Aorta (tissue), 5 donors: Measurements from ENCODE around the gene SAMD1. TPM values are rescaled to one million over a fixed set of nuclear protein-coding genes. Genes with fewer than 3 reads are reported as not detected.

Experiments
- ATAC-seq: fragments of 200-7000 bp; cut with Tn5 transposase; one replicate; pipeline ENCODE4 v1.9.1; 2022; ENCODE audit warnings: moderate library complexity; ENCODE audit not compliant: low FRiP score
- DNase-seq, 2 donors: peaks; one replicate each; pipeline ENCODE4 v3.0.0-alpha.2; 2020
- H3K27ac ChIP-seq, 2 donors: one replicate each; pipeline ENCODE4 v1.5.1; 2013; ENCODE audit warnings: low read length in 2 of 2, mild to moderate bottlenecking in 2 of 2, moderate library complexity in 2 of 2, control low read depth in 1 of 2, inconsistent platforms in 1 of 2, low read depth in 1 of 2
- H3K27me3 ChIP-seq, 2 donors: one replicate each; pipeline ENCODE4 v1.6.1; 2013; ENCODE audit warnings: control low read depth in 1 of 2, low read length in 1 of 2, mild to moderate bottlenecking in 1 of 2, moderate library complexity in 1 of 2; ENCODE audit not compliant: insufficient read depth in 2 of 2, control insufficient read depth in 1 of 2
- H3K36me3 ChIP-seq, 2 donors: one replicate each; pipeline ENCODE4 v1.6.1; 2013; ENCODE audit warnings: control low read depth in 1 of 2, low read length in 1 of 2, mild to moderate bottlenecking in 1 of 2; ENCODE audit not compliant: insufficient read depth in 2 of 2, control insufficient read depth in 1 of 2
- H3K4me1 ChIP-seq, 2 donors: one replicate each; pipeline ENCODE4 v1.6.1; 2013; ENCODE audit warnings: low read length in 2 of 2, control low read depth in 1 of 2, mild to moderate bottlenecking in 1 of 2, moderate library complexity in 1 of 2; ENCODE audit not compliant: insufficient read depth in 2 of 2, control insufficient read depth in 1 of 2
- H3K4me3 ChIP-seq, 2 donors: one replicate each; pipeline ENCODE4 v1.5.1; 2013; ENCODE audit warnings: low read length in 2 of 2, control low read depth in 1 of 2, mild to moderate bottlenecking in 1 of 2
- H3K9me3 ChIP-seq: one replicate; pipeline ENCODE4 v1.6.1; 2013; ENCODE audit warnings: mild to moderate bottlenecking, low read length; ENCODE audit not compliant: control insufficient read depth
- WGBS, 2 donors: extraction: QIAGEN DNeasy Blood & Tissue Kit; methylation state at CpG; one replicate each; pipeline ENCODE4 v1.1.7; 2013; 5-methylcytosine and 5-hydroxymethylcytosine counted together
- intact Hi-C, 2 donors: fragments of 100-400 bp; cut with DNase I; formaldehyde crosslinking; loops; one replicate each; pipeline versions ENCODE4 v1.14.2 to v1.15.0; 2022
- polyA plus RNA-seq, 2 donors: library from polyadenylated mRNA; stranded (reverse); fragments of 200-250 nt; gene quantifications; one replicate each; pipeline ENCODE4 v1.2.3, GENCODE V29; 2013
- total RNA-seq, 2 donors: library from RNA; stranded (reverse); fragmentation: NEBNext Ultra II Directional; extraction: Animal tissue kit (Norgen Biotek cat#: 25700); gene quantifications; one replicate each; pipeline ENCODE4 v1.2.1, GENCODE V29; 2021
- donor health status: healthy with polysubstance abuse.
- donor health status: Bipolar disorder and iron deficiency.
- donor health status: DM: no; HTN: no; CAD: no.
- donor health status: DM: no; HTN: no; CAD: no.
- donor health status: DM: yes; HTN: yes; CAD: no.

The SAMD1 gene
- total and polyA plus RNA-seq, 4 donors, result 27.4 to 32.9 (median 28.3) TPM

DNA sequence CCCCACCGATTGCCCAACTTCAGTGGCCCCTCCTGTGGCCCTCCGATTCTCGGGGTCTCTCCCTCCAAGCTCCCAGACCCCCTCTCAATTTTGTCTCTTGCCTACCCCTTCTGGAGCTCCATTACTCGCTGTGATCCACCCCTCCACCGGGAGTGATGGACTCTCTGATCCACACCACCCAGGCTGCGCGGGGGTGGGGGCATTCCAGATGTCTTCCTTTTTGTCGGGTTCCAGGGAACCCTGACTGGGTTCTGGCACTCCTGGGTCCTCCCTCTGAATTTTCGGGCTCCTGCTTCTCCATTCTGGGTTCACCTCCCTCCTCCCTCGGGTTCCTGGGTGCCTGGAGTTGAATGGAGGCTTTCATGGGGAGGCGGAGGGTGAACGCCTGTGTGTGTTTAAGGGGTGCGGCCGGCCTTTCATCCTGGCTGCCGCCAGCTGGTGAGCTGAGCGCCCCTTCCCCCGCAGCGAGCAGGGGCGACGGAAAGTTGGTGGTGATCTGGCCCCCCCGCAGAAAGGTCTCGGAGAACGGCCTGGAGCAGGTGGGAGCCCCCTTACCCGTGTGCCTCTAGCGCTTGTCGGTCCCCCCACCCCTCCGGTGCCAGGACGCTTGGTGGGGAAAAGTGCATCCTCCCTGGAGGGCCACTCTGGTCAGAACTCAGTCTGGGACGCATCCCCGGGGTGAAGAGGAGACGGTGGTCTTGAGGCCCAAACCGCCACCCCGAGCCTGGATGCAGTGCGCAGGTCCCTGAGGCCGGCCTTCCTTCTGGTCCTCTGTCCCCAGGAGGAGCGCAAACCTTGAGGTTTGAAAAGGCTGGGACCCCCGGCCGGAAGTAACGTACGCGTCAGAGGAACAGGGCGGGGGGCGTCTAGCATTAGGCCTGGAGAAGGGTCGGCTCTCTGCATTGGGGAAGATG is 16.4 kb downstream of the SAMD1 start:
- ATAC-seq, result peak; percentile 30
- Histone ChIP-seq H3K4me1 (no peaks in the 10 kb centered on the region), H3K27ac (peak overlapping the region; percentile 30 to 69), H3K4me3 (peak overlapping the region; percentile 29 to 52), H3K27me3 (no peaks in the 10 kb centered on the region), H3K9me3 (no peaks in the 10 kb centered on the region), H3K36me3 (no peaks in the 10 kb centered on the region)
- no peak for DNase-seq
- WGBS, 2 donors, result 1% methylated on average over 42 to 44 of the region's 44 CpGs
- intact Hi-C loops, result loop anchor here (1.0 to 10.0 kb wide), 3 partner anchors 193 to 299 kb away; partner anchors contain the start of gene C19orf53 (in 1 of the 2)

DNA sequence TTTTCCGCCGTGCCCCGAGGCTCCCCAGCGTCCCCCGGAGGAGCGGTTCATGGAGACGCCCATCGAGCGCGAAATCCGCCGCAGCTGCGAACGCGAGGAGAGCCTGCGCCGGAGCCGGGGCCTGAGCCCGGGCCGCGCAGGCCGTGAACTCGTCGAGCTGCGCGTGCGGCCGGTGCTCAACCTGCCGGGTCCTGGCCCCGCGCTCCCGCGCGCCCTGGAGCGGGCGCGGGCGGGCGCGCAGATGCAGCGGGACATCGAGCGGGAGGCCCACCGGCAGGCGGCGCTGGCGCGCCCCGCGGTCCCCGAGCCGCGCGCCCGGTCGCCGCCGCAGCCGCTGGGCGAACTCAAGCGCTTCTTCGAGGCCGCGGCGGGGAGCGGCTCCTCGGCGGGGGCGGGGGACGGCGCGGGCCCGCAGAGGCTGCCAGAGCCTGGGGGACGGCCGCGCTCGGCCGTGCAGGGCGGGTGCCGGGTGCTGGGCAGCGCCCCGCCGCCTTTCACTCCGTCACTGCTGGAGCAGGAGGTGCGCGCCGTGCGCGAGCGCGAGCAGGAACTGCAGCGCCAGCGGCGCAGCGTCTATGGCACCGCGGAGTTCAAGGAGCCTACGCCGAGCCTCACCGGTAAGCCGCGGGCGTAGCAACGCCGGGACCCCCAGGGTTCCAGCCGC is 17.2 kb downstream of the SAMD1 start:
- Histone ChIP-seq H3K27ac (peak overlapping the region; percentile 30 to 69), H3K4me3 (peak overlapping the region; percentile 52 to 67), H3K27me3 (no peaks in the 10 kb centered on the region), H3K36me3 (no peaks in the 10 kb centered on the region), H3K4me1 (no peaks in the 10 kb centered on the region), H3K9me3 (no peaks in the 10 kb centered on the region)
- 1% methylated on average over 86 to 106 of the region's 106 CpGs for WGBS, 2 donors
- ATAC-seq (peak; percentile 65), DNase-seq (peak; percentile 85 to 92)
- intact Hi-C loops, result loop anchor here (2.0 to 10.0 kb wide), 2 partner anchors 193 to 299 kb away; partner anchors contain the start of gene C19orf53 (in 1 of the 2)

DNA sequence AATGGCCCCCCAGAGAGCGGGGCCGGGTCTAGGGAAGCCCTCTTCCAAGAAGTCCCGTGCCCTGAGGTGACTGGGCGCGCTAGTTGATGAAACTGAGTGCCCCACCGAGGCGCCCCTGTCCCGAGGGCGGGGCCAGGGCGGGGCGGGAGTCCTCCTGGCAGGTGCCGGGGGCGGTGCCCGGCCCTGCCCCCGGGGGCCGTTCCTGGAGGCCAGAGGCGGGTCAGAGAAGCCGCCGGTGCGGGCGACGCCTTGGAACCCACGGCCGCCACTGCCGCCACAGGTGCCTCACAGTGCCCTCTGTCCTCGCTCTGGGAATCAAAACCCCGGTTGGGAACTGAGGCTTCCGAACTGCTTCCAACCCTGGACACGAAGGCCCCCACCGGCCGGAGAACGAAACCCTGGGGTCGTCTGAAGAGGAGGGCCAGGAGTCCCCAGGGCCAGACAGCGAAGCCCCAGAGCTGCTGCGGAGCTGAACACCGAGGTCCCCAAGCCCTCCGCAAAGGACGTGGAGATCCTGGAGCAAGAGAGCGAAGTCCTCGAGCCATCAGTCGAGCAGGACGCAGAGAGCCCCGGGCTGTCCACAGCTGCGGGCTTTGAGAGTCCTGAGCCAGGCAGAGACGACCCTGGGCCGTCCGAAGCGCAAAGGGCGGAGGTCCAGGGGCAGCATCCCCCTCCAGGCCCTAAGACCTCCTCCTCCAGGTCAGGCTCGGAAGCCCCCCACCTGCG is 17.9 kb downstream of the SAMD1 start, which contains the start of gene MISP3:
Gene MISP3, plus strand, starts transcription at position 252 of the 726 bp plus-strand sequence. CDS start 524 bp downstream, outside the sequence.
- Histone ChIP-seq H3K27ac (peak within 1 kb of the TSS in 1 of 2 donors; percentile 69), H3K27me3 (no peaks in the 10 kb centered on the region), H3K4me3 (peak within 1 kb of the TSS; percentile 52 to 67), H3K4me1 (no peaks in the 10 kb centered on the region), H3K9me3 (no peaks in the 10 kb centered on the region), H3K36me3 (no peaks in the 10 kb centered on the region)
- ATAC-seq (peak; percentile 8), DNase-seq (no peak)
- intact Hi-C loops, result loop anchor here (2.0 to 10.0 kb wide), 2 partner anchors 192 to 298 kb away; partner anchors contain the start of gene C19orf53 (in 1 of the 2)
- 0 to 1% methylated on average over 42 to 51 of the region's 51 CpGs for WGBS, 2 donors

DNA sequence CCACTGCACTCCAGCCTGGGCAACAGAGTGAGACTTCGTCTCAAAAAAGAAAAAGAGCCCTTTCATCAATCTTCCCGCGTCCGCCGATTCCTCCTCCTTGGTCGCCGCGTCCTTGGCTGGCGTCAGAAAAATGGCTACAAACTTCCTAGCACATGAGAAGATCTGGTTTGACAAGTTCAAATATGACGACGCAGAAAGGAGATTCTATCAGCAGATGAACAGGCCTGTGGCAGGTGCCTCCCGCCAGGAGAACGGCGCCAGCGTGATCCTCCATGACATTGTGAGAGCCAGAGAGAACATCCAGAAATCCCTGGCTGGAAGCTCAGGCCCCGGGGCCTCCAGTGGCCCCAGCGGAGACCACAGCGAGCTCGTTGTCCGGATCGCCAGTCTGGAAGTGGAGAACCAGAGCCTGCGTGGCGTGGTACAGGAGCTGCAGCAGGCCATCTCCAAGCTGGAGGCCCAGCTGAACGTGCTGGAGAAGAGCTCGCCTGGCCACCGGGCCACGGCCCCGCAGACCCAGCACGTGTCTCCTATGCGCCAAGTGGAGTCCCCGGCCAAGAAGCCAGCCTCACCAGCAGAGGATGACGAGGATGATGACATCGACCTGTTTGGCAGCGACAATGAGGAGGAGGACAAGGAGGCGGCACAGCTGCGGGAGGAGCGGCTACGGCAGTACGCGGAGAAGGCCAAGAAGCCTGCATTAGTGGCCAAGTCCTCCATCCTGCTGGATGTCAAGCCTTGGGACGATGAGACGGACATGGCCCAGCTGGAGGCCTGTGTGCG is 20.1 kb downstream of the SAMD1 start:
- ATAC-seq (no peak), DNase-seq (no peak)
- WGBS, 2 donors, result 97% methylated on average over 43 of the region's 43 CpGs
- H3K27ac ChIP-seq, result no peak overlapping the region
- H3K9me3 ChIP-seq, result no peaks in the 10 kb centered on the region
- no peaks in the 10 kb centered on the region for H3K36me3 ChIP-seq
- H3K27me3 ChIP-seq, result no peaks in the 10 kb centered on the region
- no peaks in the 10 kb centered on the region for H3K4me1 ChIP-seq
- intact Hi-C loops, result loop anchor here in 1 of 2 donors (10.0 kb wide), 1 partner anchor 296 kb away; the partner anchor contains the start of gene C19orf53
- no peak overlapping the region for H3K4me3 ChIP-seq

DNA sequence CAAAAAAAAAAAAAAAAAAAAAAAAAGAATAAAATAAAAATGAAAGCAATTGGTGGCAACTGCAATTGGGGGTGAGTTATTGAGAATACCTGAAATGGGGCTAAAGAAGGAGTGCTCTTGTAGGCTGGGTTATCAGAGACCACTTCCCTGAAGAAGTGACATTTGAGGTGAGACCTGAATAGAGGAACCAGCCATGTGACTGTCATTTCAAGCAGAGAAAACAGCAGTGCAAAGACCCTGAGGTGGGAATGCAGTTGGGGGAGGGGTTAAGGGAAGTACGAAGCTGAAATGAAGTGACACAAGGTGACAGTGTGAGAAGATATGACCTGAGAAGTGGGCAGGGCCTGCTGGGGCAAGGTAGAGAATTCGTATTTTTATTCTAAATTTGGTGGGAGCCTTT is 24.4 kb downstream of the SAMD1 start:
- no peak for ATAC-seq
- Histone ChIP-seq H3K27me3 (no peaks in the 10 kb centered on the region), H3K9me3 (no peaks in the 10 kb centered on the region), H3K4me3 (no peak overlapping the region), H3K27ac (no peak overlapping the region), H3K36me3 (no peaks in the 10 kb centered on the region), H3K4me1 (no peaks in the 10 kb centered on the region)
- DNase-seq, result no peak
- 68 to 81% methylated on average over 2 of the region's 2 CpGs for WGBS, 2 donors
- intact Hi-C loops, result no loop called here

DNA sequence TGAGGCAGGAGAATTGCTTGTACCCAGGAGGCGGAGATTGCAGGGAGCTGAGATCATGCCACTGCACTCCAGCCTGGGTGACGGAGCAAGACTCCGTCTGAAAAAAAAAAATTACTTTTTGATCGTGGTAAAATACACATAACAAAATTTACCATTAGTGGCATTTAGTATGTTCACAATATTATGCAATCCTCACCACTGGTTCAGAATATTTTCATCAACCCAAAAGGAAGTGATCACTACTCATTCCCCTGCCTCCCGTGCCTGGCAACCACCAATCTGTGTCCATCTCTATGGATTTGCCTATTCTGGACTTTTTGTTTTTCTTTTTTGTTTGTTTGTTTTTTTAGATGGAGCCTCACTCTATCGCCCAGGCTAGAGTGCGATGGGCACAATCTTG is 27.4 kb downstream of the SAMD1 start:
- DNase-seq (no peak), ATAC-seq (no peak)
- Histone ChIP-seq H3K27me3 (no peaks in the 10 kb centered on the region), H3K27ac (no peak overlapping the region), H3K4me3 (no peak overlapping the region), H3K36me3 (no peaks in the 10 kb centered on the region), H3K9me3 (no peaks in the 10 kb centered on the region), H3K4me1 (no peaks in the 10 kb centered on the region)
- intact Hi-C loops, result no loop called here
- WGBS, 2 donors, result 50 to 73% methylated on average over 7 of the region's 7 CpGs

DNA sequence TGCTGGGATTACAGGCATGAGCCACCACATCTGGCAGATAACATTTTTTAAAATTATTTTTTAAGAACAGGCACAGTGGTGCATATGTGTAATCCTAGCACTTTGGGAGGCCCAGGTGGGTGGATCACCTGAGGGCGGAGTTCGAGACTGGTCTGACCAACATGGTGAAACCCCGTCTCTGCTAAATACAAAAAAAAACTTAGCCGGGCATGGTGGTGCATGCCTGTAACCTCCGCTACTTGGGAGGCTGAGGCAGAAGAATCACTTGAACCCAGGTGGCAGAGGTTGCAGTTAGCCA is 28.0 kb downstream of the SAMD1 start:
- H3K4me1 ChIP-seq, result no peaks in the 10 kb centered on the region
- no peaks in the 10 kb centered on the region for H3K27me3 ChIP-seq
- DNase-seq (no peak), ATAC-seq (no peak)
- no peak overlapping the region for H3K27ac ChIP-seq
- WGBS, 2 donors, result 89 to 90% methylated on average over 5 of the region's 5 CpGs
- intact Hi-C loops, result no loop called here
- no peak overlapping the region for H3K4me3 ChIP-seq
- no peaks in the 10 kb centered on the region for H3K36me3 ChIP-seq
- no peaks in the 10 kb centered on the region for H3K9me3 ChIP-seq
